ENCODE measurements around the gene ZDHHC11.
"Not testable (repeated sequence)": the region's sequence is repeated elsewhere in the genome, so short reads cannot be mapped to it uniquely, and the experiment has no call there.

DNA sequence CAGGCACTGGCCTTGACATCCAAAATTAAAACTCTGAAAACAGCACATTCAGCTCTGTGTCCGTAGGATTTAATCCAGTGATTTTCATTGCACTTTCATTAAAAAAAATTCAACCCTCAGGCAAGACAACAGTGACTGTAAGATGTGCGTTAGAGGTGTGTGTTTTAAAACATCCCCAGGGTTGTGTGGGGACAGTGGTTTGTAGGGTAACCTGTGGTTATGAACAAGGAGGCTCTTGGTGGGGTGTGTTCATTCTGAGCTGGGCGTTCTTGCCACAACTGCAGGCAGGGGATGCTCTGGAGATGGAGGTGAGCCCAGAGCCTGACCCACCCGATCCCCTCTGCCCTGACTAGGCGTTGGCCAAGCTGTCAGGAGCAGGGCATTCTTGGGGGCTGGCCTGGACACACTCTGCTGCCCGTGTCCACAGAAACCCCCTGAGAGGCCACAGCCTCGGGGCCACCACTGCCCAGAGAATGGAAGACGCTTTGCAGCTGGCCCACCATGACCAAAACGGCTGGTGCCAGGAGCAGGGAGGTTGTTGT, 103.4 kb downstream of the ZDHHC11 start:
- TF ChIP-seq, protein P1, sequence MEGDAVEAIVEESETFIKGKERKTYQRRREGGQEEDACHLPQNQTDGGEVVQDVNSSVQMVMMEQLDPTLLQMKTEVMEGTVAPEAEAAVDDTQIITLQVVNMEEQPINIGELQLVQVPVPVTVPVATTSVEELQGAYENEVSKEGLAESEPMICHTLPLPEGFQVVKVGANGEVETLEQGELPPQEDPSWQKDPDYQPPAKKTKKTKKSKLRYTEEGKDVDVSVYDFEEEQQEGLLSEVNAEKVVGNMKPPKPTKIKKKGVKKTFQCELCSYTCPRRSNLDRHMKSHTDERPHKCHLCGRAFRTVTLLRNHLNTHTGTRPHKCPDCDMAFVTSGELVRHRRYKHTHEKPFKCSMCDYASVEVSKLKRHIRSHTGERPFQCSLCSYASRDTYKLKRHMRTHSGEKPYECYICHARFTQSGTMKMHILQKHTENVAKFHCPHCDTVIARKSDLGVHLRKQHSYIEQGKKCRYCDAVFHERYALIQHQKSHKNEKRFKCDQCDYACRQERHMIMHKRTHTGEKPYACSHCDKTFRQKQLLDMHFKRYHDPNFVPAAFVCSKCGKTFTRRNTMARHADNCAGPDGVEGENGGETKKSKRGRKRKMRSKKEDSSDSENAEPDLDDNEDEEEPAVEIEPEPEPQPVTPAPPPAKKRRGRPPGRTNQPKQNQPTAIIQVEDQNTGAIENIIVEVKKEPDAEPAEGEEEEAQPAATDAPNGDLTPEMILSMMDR (IDR thresholded peaks at IDR 0.05), result not testable (repeated sequence)
- not testable (repeated sequence) for TF ChIP-seq EP300 (IDR thresholded peaks at IDR 0.05)
